Breast epithelium (tissue), 3 donors: Measurements from ENCODE around the gene SYT7.

Experiments
- POLR2A ChIP-seq: fragments of 450-650 bp; IDR thresholded peaks from one replicate; pipeline ENCODE4 v1.6.1; 2016; ENCODE audit warnings: antibody characterized with exemption, mild to moderate bottlenecking, moderate library complexity
- TF ChIP-seq, protein P1 (sequence below), 3 donors: fragments of 450-650 bp; IDR thresholded peaks; one replicate each; pipeline ENCODE4 v1.5.1; 2016 to 2017; ENCODE audit warnings: antibody characterized with exemption in 3 of 3, mild to moderate bottlenecking in 3 of 3, moderate library complexity in 3 of 3

DNA sequence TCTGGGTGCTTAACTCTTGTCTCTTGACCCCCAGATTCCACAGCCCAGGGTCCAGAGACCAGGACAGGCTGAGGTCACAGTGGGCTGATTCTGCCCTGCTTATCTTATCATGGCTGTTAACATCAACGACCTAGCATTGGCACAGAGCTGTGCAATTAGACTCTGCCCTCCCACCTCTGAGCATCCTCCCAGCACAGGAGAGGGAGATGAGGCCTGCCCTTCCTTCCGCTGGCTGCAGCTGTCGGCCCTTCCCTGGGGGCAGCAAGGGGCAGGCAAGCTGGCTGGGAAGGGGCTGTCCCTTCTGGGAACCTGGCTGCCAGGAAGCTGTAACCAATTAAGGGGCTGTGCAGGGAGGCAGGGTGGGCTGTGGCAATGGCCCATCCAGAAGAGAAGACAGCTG, 49.8 kb downstream of the SYT7 start:
- TF ChIP-seq, protein P1, sequence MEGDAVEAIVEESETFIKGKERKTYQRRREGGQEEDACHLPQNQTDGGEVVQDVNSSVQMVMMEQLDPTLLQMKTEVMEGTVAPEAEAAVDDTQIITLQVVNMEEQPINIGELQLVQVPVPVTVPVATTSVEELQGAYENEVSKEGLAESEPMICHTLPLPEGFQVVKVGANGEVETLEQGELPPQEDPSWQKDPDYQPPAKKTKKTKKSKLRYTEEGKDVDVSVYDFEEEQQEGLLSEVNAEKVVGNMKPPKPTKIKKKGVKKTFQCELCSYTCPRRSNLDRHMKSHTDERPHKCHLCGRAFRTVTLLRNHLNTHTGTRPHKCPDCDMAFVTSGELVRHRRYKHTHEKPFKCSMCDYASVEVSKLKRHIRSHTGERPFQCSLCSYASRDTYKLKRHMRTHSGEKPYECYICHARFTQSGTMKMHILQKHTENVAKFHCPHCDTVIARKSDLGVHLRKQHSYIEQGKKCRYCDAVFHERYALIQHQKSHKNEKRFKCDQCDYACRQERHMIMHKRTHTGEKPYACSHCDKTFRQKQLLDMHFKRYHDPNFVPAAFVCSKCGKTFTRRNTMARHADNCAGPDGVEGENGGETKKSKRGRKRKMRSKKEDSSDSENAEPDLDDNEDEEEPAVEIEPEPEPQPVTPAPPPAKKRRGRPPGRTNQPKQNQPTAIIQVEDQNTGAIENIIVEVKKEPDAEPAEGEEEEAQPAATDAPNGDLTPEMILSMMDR (IDR thresholded peaks at IDR 0.05), result no peak
- no peak for TF ChIP-seq POLR2A
